Measurements from ENCODE around the gene NEDD9. TPM values are rescaled to one million over a fixed set of nuclear protein-coding genes. Genes with fewer than 3 reads are reported as not detected.
A peak's percentile ranks its signal among the peaks of the same experiment; 100 is the strongest.

The NEDD9 gene
- total RNA-seq, 4 donors from 2014 or later: 34.6 to 82.7 (median 72.3) TPM

DNA sequence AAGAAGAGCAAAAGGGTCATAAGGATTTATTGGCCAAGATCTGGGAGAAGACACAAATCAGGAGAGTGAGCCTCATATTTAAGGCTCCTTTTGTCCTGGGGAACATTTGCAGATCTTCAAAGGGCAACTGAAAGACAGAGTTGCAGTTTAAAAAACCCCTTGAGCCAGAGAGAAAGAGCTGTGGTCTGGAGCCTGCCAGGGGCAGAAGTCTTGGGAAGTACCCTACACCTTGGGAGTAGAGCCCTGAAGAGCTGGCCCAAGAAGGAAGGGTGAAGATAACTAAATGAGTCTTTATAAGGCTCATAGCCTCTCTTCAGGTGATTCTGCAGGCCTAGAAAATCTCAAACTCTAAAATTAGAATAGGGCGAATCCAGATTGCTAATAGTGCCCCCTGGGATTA is 81.0 kb downstream of the NEDD9 start:
- DNase-seq: no peak
- Histone ChIP-seq H3K4me1 (no peaks in the 10 kb centered on the region), H3K36me3 (no peaks in the 10 kb centered on the region), H3K9me3 (no peaks in the 10 kb centered on the region), H3K4me3 (no peak overlapping the region), H3K27me3 (no peaks in the 10 kb centered on the region), H3K27ac (no peak overlapping the region)
- TF ChIP-seq POLR2A (IDR thresholded peaks at IDR 0.05) (no peak), EP300 (IDR thresholded peaks at IDR 0.05; ENCODE audit: low read depth) (no peak), POLR2AphosphoS5 (IDR thresholded peaks at IDR 0.05) (no peak)
- TF ChIP-seq, protein P1, sequence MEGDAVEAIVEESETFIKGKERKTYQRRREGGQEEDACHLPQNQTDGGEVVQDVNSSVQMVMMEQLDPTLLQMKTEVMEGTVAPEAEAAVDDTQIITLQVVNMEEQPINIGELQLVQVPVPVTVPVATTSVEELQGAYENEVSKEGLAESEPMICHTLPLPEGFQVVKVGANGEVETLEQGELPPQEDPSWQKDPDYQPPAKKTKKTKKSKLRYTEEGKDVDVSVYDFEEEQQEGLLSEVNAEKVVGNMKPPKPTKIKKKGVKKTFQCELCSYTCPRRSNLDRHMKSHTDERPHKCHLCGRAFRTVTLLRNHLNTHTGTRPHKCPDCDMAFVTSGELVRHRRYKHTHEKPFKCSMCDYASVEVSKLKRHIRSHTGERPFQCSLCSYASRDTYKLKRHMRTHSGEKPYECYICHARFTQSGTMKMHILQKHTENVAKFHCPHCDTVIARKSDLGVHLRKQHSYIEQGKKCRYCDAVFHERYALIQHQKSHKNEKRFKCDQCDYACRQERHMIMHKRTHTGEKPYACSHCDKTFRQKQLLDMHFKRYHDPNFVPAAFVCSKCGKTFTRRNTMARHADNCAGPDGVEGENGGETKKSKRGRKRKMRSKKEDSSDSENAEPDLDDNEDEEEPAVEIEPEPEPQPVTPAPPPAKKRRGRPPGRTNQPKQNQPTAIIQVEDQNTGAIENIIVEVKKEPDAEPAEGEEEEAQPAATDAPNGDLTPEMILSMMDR (IDR thresholded peaks at IDR 0.05): no peak
- 91% methylated on average over 1 of the region's 1 CpG; no CpG with 5 or more reads in 1 of the 2 donors for WGBS, 2 donors (ENCODE audit: low coverage in 1 of 2)
- intact Hi-C loops (cut with DNase I; ENCODE audit: low total_unique reads) (no loop called here), in situ Hi-C loops (cut with MboI; ENCODE audit: low pct_ligation_motif_present in 1 of 4, low pct_unique_long_range_greater_than_20kb in 1 of 4, low sequenced_read_pairs in 3 of 4) (no loop called here)

DNA sequence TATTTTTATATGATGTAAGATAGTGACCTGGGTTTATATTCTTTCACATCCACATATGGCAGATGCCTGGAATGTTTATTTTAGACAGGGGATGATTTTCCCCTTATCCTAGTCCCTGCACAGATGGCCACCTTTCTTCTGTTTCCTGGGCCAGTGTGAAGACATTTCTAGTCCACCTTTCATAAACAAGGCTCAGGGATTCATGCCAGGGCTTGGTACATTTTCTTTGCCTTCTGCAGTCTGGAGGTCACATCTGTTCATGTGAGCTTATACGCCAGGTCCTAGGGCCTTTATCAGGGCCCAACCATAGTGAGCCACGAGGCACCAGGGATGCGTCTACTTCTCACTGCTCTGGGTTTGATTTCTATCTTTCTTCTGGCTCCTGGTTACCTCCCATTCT is 82.9 kb downstream of the NEDD9 start:
- in situ Hi-C loops (cut with MboI; ENCODE audit: low pct_ligation_motif_present in 1 of 4, low pct_unique_long_range_greater_than_20kb in 1 of 4, low sequenced_read_pairs in 3 of 4): loop anchor here in 2 of 4 donors (10.0 kb wide), 2 partner anchors 345 to 425 kb away; no protein-coding TSS in a partner anchor
- intact Hi-C loops (cut with DNase I; ENCODE audit: low total_unique reads): no loop called here
- TF ChIP-seq EP300 (IDR thresholded peaks at IDR 0.05; ENCODE audit: low read depth) (no peak), POLR2AphosphoS5 (IDR thresholded peaks at IDR 0.05) (no peak), POLR2A (IDR thresholded peaks at IDR 0.05) (no peak)
- TF ChIP-seq, protein P1 (IDR thresholded peaks at IDR 0.05): no peak

DNA sequence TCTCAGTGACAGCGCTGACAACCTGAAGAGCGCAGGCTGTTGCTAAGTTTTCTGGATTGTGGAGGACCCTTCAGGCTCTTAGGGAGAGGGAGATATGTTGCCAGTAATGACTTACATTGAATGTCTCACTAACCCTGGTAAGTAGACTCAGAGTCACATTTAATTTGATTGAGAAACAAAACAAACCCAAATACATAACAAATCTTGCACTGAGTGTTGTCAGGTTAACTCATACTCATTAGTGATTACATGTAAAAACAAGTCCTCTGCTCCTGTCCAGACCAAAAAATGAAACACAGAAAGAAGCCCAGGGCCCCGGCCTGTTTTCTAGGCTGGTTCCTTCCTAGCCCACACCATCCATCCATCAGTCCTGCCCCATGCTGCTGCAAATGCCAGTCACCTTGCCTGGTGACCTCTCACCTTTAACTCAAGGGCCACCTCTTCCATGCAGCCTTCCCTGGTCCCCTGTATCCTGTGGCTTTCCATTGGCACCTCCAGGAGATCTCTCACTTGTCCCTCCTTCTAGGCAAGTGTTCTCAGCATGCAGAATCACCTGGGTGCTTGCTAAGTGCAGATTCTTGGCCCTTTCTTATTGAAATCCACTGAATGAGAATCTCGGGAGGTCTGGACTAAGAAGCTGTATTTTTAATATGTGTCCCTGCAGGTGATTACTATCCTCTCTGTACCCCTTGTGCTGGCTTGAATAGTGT is 86.2 kb downstream of the NEDD9 start:
- peaks cover 0 to 6% (median 0%) of the 10 kb centered on the region in 4 donors for H3K4me1 ChIP-seq
- no peaks in the 10 kb centered on the region for H3K9me3 ChIP-seq
- TF ChIP-seq EP300 (IDR thresholded peaks at IDR 0.05; ENCODE audit: low read depth) (no peak), POLR2A (IDR thresholded peaks at IDR 0.05) (no peak), POLR2AphosphoS5 (IDR thresholded peaks at IDR 0.05) (no peak)
- TF ChIP-seq, protein P1 (IDR thresholded peaks at IDR 0.05): no peak
- no peaks in the 10 kb centered on the region for H3K36me3 ChIP-seq
- in situ Hi-C loops (cut with MboI; ENCODE audit: low pct_ligation_motif_present in 1 of 4, low pct_unique_long_range_greater_than_20kb in 1 of 4, low sequenced_read_pairs in 3 of 4): loop anchor here in 2 of 4 donors (10.0 kb wide), 2 partner anchors 349 to 429 kb away; no protein-coding TSS in a partner anchor
- no peaks in the 10 kb centered on the region for H3K27me3 ChIP-seq
- 100% methylated on average over 3 to 4 of the region's 4 CpGs for WGBS, 2 donors (ENCODE audit: low coverage in 1 of 2)
- intact Hi-C loops (cut with DNase I; ENCODE audit: low total_unique reads): no loop called here
- no peak overlapping the region for H3K4me3 ChIP-seq
- no peak for DNase-seq
- H3K27ac ChIP-seq: no peak overlapping the region

More for the DNA sequence above, 82.9 kb downstream of the NEDD9 start:
- H3K27me3 ChIP-seq: no peaks in the 10 kb centered on the region
- no peak overlapping the region for H3K4me3 ChIP-seq
- 84 to 95% methylated on average over 3 of the region's 3 CpGs for WGBS, 2 donors (ENCODE audit: low coverage in 1 of 2)
- H3K9me3 ChIP-seq: no peaks in the 10 kb centered on the region
- peaks cover 0 to 2% (median 0%) of the 10 kb centered on the region in 4 donors for H3K4me1 ChIP-seq
- no peaks in the 10 kb centered on the region for H3K36me3 ChIP-seq
- DNase-seq: no peak
- H3K27ac ChIP-seq: no peak overlapping the region

DNA sequence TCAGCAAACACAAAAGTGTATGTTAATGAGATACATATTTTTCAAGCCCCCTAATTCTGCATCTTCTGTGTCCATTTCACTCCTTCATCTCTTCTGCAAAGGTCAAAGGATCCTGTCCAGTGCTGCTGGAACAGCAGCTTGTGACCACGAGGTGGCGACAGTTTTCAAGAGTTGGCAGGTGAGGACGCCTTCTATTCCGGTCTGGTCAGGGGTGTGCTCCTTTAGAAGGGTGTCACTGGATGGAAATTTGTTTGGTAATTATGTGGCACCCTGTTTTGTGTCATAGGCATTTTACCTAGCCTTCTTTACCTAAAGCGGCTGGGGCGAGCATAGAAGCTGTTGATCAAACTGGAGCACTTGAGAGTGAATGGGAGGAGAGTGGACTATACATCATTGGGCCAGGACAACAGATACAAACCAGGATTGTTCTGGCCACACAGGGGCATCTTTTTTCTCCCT is 88.0 kb downstream of the NEDD9 start:
- Histone ChIP-seq H3K27ac (no peak overlapping the region), H3K4me1 (peaks cover 0 to 6% (median 0%) of the 10 kb centered on the region in 4 donors), H3K9me3 (no peaks in the 10 kb centered on the region), H3K4me3 (no peak overlapping the region), H3K27me3 (no peaks in the 10 kb centered on the region), H3K36me3 (no peaks in the 10 kb centered on the region)
- TF ChIP-seq POLR2A (IDR thresholded peaks at IDR 0.05) (no peak), POLR2AphosphoS5 (IDR thresholded peaks at IDR 0.05) (no peak), EP300 (IDR thresholded peaks at IDR 0.05; ENCODE audit: low read depth) (no peak)
- TF ChIP-seq, protein P1 (IDR thresholded peaks at IDR 0.05): peak; percentile 86 to 94 (median 92)
- in situ Hi-C loops (cut with MboI; ENCODE audit: low pct_ligation_motif_present in 1 of 4, low pct_unique_long_range_greater_than_20kb in 1 of 4, low sequenced_read_pairs in 3 of 4) (loop anchor here (5.0 to 10.0 kb wide), 3 partner anchors 350 to 430 kb away; no protein-coding TSS in a partner anchor), intact Hi-C loops (cut with DNase I; ENCODE audit: low total_unique reads) (loop anchor here (5.0 kb wide), 1 partner anchor 353 kb away; no protein-coding TSS in a partner anchor)
- 13 to 22% methylated on average over 5 to 6 of the region's 6 CpGs for WGBS, 2 donors (ENCODE audit: low coverage in 1 of 2)
- DNase-seq: peak; percentile 81
